ENCODE data around the gene SMPDL3B. TPM values are rescaled to one million over a fixed set of nuclear protein-coding genes. Genes with fewer than 3 reads are reported as not detected.

Gene SMPDL3B
- polyA plus RNA-seq, 1 donor from 2014 or later, result not detected

DNA sequence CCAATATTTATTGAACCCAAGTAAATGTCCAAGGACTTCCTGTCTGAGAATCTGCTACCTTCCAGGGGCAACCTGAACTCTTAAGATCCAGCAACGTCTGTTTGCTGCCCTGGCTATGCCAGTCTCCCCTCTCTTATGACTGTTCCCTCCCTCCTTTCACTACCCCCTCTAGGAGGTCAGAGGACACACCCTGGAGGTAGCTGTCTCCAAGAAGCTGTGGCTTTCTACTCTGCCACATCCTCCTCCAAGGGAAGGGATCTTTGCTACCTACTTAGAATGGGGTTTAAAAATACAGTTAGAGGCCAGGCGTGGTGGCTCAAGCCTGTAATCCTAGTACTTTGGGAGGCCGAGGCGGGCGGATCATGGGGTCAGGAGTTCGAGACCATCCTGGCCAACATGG lies 3.6 kb upstream of the SMPDL3B start:
- no peak overlapping the region for H3K9ac ChIP-seq (ENCODE audit: low read length)
- no peaks in the 10 kb centered on the region for H3K79me2 ChIP-seq (replicated peaks; ENCODE audit: insufficient read depth, low read length)
- no peaks in the 10 kb centered on the region for H3K9me3 ChIP-seq (ENCODE audit: low read length)
- no peak overlapping the region for H3K4me2 ChIP-seq (ENCODE audit: low read length)
- H3F3A ChIP-seq (ENCODE audit: insufficient read depth, low read length, poor library complexity, severe bottlenecking), result no peaks in the 10 kb centered on the region
- TF ChIP-seq POLR2AphosphoS5 (IDR thresholded peaks at IDR 0.05) (no peak), RAD21 (conservative IDR thresholded peaks at IDR 0.05) (no peak), REST (IDR thresholded peaks at IDR 0.05; ENCODE audit: borderline replicate concordance) (no peak), SMC3 (conservative IDR thresholded peaks at IDR 0.05; ENCODE audit: poor library complexity) (no peak), EP300 (conservative IDR thresholded peaks at IDR 0.05; ENCODE audit: poor library complexity, severe bottlenecking) (no peak), CTCF (IDR thresholded peaks at IDR 0.05; ENCODE audit: poor library complexity, severe bottlenecking) (no peak), EZH2 (IDR thresholded peaks at IDR 0.05; ENCODE audit: borderline replicate concordance, insufficient read depth, low read length, poor library complexity, severe bottlenecking) (no peak), MXI1 (conservative IDR thresholded peaks at IDR 0.05; ENCODE audit: poor library complexity, severe bottlenecking) (no peak), TAF1 (IDR thresholded peaks at IDR 0.05; ENCODE audit: low read depth) (no peak)
- H3K27ac ChIP-seq (ENCODE audit: low read length), result no peak overlapping the region
- no peaks in the 10 kb centered on the region for H3K9me2 ChIP-seq (ENCODE audit: insufficient read depth, low read length)
- H2AFZ ChIP-seq (ENCODE audit: low read depth, low read length), result no peak overlapping the region
- no peaks in the 10 kb centered on the region for H4K20me1 ChIP-seq (ENCODE audit: insufficient read depth)
- peaks cover 10% of the 10 kb centered on the region for H3K27me3 ChIP-seq (ENCODE audit: insufficient read depth, low read depth, low read length)
- H3K36me3 ChIP-seq (ENCODE audit: insufficient read depth, low read length), result no peaks in the 10 kb centered on the region
- H3K4me3 ChIP-seq (ENCODE audit: low read length), result no peak overlapping the region

GRCh38 chr1:27931759-27932158 lies 3.0 kb upstream of the SMPDL3B start:
- Histone ChIP-seq H3F3A (ENCODE audit: insufficient read depth, low read length, poor library complexity, severe bottlenecking) (no peaks in the 10 kb centered on the region), H3K4me3 (ENCODE audit: low read length) (no peak overlapping the region), H2AFZ (ENCODE audit: low read depth, low read length) (no peak overlapping the region), H3K79me2 (replicated peaks; ENCODE audit: insufficient read depth, low read length) (no peaks in the 10 kb centered on the region), H3K4me2 (ENCODE audit: low read length) (no peak overlapping the region), H3K9me2 (ENCODE audit: insufficient read depth, low read length) (no peaks in the 10 kb centered on the region), H3K36me3 (ENCODE audit: insufficient read depth, low read length) (no peaks in the 10 kb centered on the region), H3K27ac (ENCODE audit: low read length) (no peak overlapping the region), H3K27me3 (ENCODE audit: insufficient read depth, low read depth, low read length) (peaks cover 10% of the 10 kb centered on the region), H3K9me3 (ENCODE audit: low read length) (no peaks in the 10 kb centered on the region), H4K20me1 (ENCODE audit: insufficient read depth) (no peaks in the 10 kb centered on the region), H3K9ac (ENCODE audit: low read length) (no peak overlapping the region)
- TF ChIP-seq EP300 (conservative IDR thresholded peaks at IDR 0.05; ENCODE audit: poor library complexity, severe bottlenecking), result no peak
- no peak for TF ChIP-seq RAD21 (conservative IDR thresholded peaks at IDR 0.05)
- no peak for TF ChIP-seq POLR2AphosphoS5 (IDR thresholded peaks at IDR 0.05)
- no peak for TF ChIP-seq SMC3 (conservative IDR thresholded peaks at IDR 0.05; ENCODE audit: poor library complexity)
- no peak for TF ChIP-seq REST (IDR thresholded peaks at IDR 0.05; ENCODE audit: borderline replicate concordance)
- TF ChIP-seq EZH2 (IDR thresholded peaks at IDR 0.05; ENCODE audit: borderline replicate concordance, insufficient read depth, low read length, poor library complexity, severe bottlenecking), result no peak
- TF ChIP-seq MXI1 (conservative IDR thresholded peaks at IDR 0.05; ENCODE audit: poor library complexity, severe bottlenecking), result no peak
- TF ChIP-seq TAF1 (IDR thresholded peaks at IDR 0.05; ENCODE audit: low read depth), result no peak
- TF ChIP-seq CTCF (IDR thresholded peaks at IDR 0.05; ENCODE audit: poor library complexity, severe bottlenecking), result no peak

Measured in neural cell (in vitro differentiated cells).